ENCODE results near the gene GOLGA5.
"Not testable (repeated sequence)": the region's sequence is repeated elsewhere in the genome, so short reads cannot be mapped to it uniquely, and the experiment has no call there.

Gene GOLGA5

GRCh38 chr14:92780444-92781232 is 13.5 kb upstream of the GOLGA5 start:
- no peak for DNase-seq

- no peak for DNase-seq
Measured at GRCh38 chr14:92781350-92781749, 12.8 kb upstream of the GOLGA5 start.

DNA sequence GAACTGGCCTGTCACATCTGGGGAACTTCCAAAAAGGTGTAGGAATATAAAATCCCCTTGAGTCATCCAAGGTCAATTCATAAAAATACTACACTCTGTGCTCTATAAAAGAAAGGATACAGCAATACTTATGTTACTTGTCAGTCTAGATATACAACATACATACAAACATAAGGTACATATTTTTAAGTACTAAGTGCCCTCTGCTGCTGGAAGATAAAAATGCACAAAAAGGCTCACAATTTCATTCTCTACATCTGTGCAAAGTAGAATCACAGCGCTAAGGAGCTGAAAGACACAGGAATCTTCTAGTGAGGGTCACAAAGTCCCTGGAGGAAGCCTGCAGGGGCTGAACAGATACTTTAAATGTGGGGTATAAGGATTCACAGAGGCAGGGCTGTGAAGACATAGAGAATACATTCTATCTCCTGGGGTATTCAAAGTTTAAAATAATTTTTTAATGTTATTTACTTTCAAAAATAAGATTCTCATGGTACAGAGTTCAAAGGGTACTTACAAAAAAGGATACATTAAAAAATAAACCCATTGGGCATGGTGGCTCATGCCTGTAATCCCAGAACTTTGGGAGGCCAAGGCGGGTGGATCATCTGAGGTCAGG is 10.2 kb upstream of the GOLGA5 start:
- DNase-seq: peak; percentile 94

- no peak for DNase-seq
Measured at GRCh38 chr14:92785667-92786426, 8.3 kb upstream of the GOLGA5 start.

- no peak for DNase-seq
Measured at GRCh38 chr14:92786427-92786756, 7.7 kb upstream of the GOLGA5 start.

GRCh38 chr14:92787554-92787953 is 6.6 kb upstream of the GOLGA5 start:
- DNase-seq: no peak

DNA sequence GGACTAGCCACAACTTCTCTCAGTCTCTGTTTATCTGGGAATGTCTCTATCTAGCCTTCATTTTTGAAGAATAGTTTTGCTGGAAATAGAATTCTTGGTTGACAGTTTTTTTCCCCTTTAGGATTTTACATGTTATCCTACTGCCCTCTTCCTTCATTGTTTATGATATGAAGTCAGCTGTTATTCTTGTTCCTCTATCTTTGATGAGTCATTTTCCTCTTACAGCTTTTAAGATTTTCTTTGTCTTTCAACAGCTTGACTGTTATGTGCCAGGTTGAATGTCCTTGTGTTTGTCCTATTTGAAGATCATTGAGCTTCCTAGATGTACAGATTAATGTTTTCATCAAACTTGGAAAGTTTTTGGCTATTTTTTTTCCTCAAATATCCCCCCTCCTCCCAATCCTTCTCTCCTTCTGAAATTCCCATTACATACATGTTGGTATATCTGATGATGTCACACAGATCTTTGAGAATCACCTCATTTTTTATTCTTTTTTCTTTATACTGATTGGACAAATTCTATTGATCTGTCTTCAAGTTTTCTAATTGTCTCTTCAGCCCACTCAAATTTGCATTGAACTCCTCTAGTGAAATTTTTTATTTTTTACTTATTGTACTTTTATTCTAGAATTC is 4.5 kb upstream of the GOLGA5 start:
- DNase-seq: no peak

GRCh38 chr14:92792885-92793284 is 1.2 kb upstream of the GOLGA5 start:
- no peak for DNase-seq

GRCh38 chr14:92794547-92794941 is 439 bp downstream of the GOLGA5 start:
- peak; percentile 39 for DNase-seq

DNA sequence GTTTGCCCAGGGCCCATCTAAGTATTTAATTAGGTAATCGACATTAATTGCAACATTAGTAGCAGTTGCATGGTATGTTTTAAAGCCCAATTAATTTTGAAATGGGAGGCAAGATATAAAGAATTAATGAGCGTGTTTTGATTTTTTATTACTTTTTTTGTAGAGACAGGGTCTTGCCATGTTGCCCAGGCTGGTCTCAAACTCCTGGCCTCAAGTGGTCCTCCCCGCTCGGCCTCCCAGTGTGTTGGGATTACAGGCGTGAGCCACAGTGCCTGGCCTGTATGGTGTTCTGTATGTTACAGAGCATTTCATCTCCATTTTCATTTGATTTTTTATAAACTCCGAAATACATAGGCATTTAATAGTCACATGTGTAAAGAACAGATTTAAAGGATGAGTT is 856 bp downstream of the GOLGA5 start:
- no peak for DNase-seq

DNA sequence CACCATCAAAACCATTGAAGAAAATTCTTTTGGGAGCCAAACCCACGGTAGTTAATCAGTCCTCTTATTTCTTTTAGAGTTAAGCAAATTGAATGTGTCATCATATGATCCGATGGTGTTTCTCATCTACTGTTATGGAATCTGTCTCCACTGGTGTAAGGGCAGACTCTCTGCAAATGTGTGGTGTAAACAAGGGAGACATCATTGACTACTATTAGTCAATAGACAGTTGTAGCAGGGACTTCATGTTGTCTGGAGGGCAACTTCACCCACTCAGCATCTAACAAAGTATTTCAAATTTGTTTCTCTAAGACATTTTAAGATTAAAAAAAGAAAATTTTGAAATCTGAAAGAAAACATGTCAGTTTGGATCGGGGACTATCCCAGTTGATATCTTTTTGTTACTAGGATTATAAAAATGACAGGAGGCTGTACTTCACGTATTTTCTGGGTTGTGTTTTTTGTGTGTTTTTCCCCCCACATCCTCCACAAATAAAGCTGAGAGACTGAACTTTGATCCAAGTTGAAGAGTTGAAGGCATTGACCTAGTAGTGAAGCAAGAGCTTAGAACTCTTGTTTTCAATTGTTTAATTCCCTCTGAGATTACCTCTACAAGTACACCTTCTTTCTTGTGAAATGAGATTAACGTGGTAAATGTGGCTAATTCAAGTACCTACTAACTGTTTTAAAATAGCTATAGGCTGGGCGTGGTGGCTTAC is 4.0 kb downstream of the GOLGA5 start:
- no peak for DNase-seq

- DNase-seq: no peak
Measured at GRCh38 chr14:92798811-92799210, 4.7 kb downstream of the GOLGA5 start.

GRCh38 chr14:92800012-92800411 is 5.9 kb downstream of the GOLGA5 start:
- no peak for DNase-seq

DNA sequence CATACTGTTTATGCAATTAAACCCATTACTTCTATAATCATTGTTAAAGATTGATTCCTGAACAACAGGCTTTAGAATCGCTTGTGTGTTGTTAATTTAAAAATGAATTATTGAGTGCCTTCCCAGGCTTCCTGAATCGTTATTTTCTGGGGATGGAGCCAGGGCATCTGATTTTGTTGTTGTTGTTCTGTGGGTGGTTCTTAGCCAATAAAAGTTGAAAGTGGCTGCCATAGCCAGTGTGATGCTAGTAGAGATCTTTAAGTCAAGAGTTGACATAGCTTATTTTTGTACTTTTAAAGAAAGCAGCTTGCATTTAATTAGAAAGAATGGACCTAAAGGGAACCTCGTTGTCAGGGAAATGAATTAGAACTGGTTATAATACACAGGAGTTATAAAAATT is 6.4 kb downstream of the GOLGA5 start:
- no peak for DNase-seq

GRCh38 chr14:92801917-92802316 is 7.8 kb downstream of the GOLGA5 start:
- no peak for DNase-seq

DNA sequence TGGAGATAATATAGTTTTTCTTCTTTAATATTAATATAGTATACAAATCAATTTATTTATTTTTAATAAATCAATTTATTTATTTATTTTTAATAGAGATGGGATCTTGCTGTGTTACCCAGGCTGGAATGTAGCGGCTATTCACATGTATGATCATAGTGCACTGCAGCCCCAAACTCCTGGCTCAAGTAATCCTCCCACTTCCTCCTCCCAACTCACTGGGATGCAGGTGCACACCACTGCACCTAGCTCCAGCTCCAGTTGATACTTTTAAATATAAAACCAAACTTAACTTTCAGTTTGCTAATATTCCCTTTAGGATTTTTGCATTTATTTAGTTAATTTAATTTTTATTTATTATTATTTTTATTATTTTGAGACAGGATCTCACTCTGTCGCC is 8.6 kb downstream of the GOLGA5 start:
- no peak for DNase-seq

GRCh38 chr14:92813201-92813600 is 19.1 kb downstream of the GOLGA5 start:
- no peak for DNase-seq

DNA sequence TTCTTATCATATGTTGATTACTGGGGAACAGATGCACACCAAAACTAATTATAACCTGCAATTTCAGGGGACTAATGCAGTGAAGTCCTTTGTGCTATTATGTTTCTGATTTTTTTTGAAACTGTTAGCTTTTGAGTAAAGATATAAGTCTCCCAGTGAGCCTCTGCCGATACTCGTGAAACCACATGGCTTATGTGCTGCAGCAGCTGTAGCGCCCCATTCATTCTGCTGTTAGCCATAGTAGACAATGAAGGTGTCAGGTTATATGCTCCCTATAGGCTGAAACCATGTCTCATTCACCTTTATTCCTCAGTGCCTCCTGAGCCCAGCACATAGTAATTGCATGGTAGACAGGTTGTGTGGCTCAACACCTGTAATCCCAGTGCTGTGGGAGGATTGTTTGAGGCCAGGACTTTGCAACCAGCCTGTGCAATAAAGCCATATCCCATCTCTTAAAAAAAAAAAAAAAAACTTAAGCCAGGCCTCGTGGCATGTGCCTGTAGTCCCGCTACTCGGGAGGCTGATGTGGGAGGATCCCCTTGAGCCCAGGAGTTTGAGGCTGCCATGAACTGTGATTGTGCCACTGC is 25.0 kb downstream of the GOLGA5 start:
- no peak for DNase-seq

- not testable (repeated sequence) for DNase-seq
Measured at GRCh38 chr14:92819680-92820535, 25.8 kb downstream of the GOLGA5 start.

- not testable (repeated sequence) for DNase-seq
Measured at GRCh38 chr14:92820536-92820840, 26.4 kb downstream of the GOLGA5 start.

- DNase-seq: no peak
Measured at GRCh38 chr14:92830902-92831301, 36.8 kb downstream of the GOLGA5 start.
